Esophagus (tissue), 2 donors: ENCODE results near the gene APOL1. TPM values are rescaled to one million over a fixed set of nuclear protein-coding genes. Genes with fewer than 3 reads are reported as not detected.
"Not testable (repeated sequence)": the region's sequence is repeated elsewhere in the genome, so short reads cannot be mapped to it uniquely, and the experiment has no call there.

Experiments
- H3K27ac ChIP-seq, 2 donors: one replicate each; pipeline ENCODE4 v1.5.1; 2013; ENCODE audit warnings: low read depth in 2 of 2, mild to moderate bottlenecking in 2 of 2, inconsistent platforms in 1 of 2, low read length in 1 of 2, moderate library complexity in 1 of 2
- H3K27me3 ChIP-seq, 2 donors: one replicate each; pipeline ENCODE4 v1.6.1; 2013; ENCODE audit warnings: low read length in 2 of 2, control low read depth in 1 of 2, mild to moderate bottlenecking in 1 of 2; ENCODE audit not compliant: insufficient read depth in 2 of 2, control insufficient read depth in 1 of 2
- H3K36me3 ChIP-seq, 2 donors: one replicate each; pipeline ENCODE4 v1.6.1; 2013; ENCODE audit warnings: low read length in 1 of 2; ENCODE audit not compliant: control insufficient read depth in 2 of 2, insufficient read depth in 2 of 2
- H3K4me1 ChIP-seq, 2 donors: one replicate each; pipeline ENCODE4 v1.6.1; 2013; ENCODE audit warnings: low read length in 1 of 2; ENCODE audit not compliant: control insufficient read depth in 2 of 2, insufficient read depth in 2 of 2
- H3K4me3 ChIP-seq, 2 donors: one replicate each; pipeline ENCODE4 v1.5.1; 2013; ENCODE audit warnings: low read length in 2 of 2, mild to moderate bottlenecking in 2 of 2, low read depth in 1 of 2, moderate library complexity in 1 of 2
- H3K9me3 ChIP-seq, 2 donors: one replicate each; pipeline ENCODE4 v1.6.1; 2013; ENCODE audit warnings: mild to moderate bottlenecking in 2 of 2, low read depth in 1 of 2, low read length in 1 of 2, moderate library complexity in 1 of 2; ENCODE audit not compliant: control insufficient read depth in 2 of 2, insufficient read depth in 1 of 2
- WGBS, 2 donors: extraction: QIAGEN DNeasy Blood & Tissue Kit; methylation state at CpG; one replicate each; pipeline ENCODE4 v1.1.7; 2013; 5-methylcytosine and 5-hydroxymethylcytosine counted together
- polyA plus RNA-seq, 2 donors: library from polyadenylated mRNA; stranded (reverse); fragments of 200-250 nt; gene quantifications; one replicate each; pipeline ENCODE4 v1.2.3, GENCODE V29; 2013
- donor health status: healthy with polysubstance abuse.
- donor health status: Bipolar disorder and iron deficiency.

The APOL1 gene
- polyA plus RNA-seq, 2 donors = 9.8 to 10.5 TPM

DNA sequence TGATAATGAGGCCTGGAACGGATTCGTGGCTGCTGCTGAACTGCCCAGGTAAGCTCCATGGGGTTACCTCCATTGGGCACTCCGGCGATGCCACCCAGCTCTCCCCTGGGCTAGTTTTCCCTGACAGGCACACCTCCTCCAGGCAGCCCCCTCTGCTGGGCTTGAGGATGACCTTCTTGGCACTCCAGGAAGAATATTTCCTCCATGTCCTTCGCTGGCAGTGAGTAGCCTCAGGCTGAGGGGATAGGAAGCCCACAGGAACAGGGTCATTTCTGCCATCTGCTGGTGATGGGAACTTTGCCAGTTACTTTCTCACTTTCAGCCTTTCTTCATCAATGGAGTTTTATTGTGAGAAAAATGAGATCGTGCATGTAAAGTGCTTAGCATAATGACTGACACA lies 8.7 kb downstream of the APOL1 start:
- not testable (repeated sequence) for H3K27ac ChIP-seq, H3K4me1 ChIP-seq, H3K36me3 ChIP-seq, H3K27me3 ChIP-seq, H3K9me3 ChIP-seq, H3K4me3 ChIP-seq
- WGBS, 2 donors = 84 to 87% methylated on average over 6 of the region's 6 CpGs

DNA sequence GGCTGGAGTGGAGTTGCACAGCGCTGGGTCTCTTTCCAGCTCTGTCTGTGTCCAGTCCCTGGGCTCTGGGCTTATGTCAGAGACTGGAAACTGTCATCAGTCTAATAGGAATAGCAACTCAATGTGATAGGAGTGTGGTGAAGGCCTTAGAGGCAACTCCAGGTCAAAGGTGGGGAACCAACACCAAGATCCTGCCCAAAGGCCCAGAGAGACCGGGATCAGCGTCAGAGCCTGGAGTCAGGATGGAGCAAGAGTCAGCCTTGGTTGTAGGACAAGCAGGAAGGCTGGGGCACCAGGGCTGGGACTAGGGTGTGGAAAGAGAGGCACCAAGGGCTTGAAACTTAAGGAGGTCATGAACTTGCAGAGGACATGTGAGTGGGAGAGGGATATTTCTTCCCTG lies 9.4 kb downstream of the APOL1 start:
- not testable (repeated sequence) for H3K4me1 ChIP-seq, H3K36me3 ChIP-seq, H3K4me3 ChIP-seq, H3K27ac ChIP-seq, H3K9me3 ChIP-seq, H3K27me3 ChIP-seq
- WGBS, 2 donors = 92 to 98% methylated on average over 3 of the region's 3 CpGs

DNA sequence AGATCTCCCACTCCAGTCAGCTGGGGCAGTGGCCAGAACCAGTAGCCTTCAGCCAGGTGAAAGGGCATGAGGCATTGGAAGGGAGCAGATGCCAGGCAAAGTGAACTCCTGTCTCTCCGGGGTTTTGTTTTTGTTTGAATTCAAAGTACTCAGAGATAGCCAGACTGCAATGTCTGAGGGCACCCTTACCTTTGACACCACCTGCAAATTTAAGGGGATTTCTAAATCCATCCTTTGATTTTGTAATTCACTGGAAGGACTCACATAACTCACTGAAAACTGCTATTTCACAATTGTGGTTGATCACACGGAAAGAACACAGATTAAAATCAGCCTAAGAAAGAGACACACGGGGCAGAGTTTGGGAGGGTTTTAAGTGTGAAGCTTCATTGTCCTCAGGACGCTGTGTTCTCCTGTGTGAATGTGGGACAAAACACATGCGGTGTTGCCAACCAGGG lies 10.3 kb downstream of the APOL1 start:
- not testable (repeated sequence) for H3K4me1 ChIP-seq, H3K27me3 ChIP-seq, H3K4me3 ChIP-seq, H3K36me3 ChIP-seq, H3K27ac ChIP-seq, H3K9me3 ChIP-seq
- 60 to 66% methylated on average over 5 of the region's 5 CpGs for WGBS, 2 donors

DNA sequence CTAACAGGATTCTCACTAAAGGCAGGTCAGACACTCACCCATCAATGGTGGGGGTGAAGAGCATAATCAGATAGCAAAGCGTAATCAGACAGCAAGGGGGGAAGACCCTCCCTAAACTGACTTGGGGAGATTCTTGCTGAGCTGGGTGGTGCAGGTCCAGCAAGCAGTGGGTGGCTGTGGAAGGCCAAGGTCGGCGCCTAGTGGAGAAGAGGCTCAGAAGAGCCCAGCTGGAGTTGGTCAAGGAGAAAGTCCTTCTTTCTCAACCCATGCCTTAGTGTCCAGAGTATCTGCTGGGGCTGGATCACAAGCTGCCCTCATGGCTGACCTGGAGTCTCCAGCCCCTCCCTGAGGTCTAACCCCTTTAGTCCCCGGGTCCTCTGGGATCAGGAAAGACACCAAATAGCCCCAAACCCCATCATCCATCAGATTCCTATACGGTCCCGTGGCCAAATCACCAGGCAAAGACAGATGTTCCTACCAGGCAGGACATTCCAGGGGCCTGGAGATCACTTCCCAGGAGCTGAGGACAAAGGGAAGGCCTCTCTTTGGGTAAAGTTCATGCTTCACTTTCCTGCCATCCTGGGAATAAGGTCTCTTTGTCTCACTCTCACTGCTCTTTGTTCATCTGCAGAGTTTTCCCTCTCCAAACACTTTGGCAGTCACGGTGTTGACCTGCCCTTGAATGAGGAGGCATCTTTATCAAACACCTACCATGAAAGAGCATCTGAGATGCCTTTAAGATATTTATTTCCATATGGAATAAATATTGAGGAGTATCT lies 11.1 kb downstream of the APOL1 start:
- H3K4me1 ChIP-seq, H3K36me3 ChIP-seq, H3K27ac ChIP-seq, H3K9me3 ChIP-seq, H3K27me3 ChIP-seq, H3K4me3 ChIP-seq: not testable (repeated sequence)
- 82 to 90% methylated on average over 7 of the region's 7 CpGs for WGBS, 2 donors

DNA sequence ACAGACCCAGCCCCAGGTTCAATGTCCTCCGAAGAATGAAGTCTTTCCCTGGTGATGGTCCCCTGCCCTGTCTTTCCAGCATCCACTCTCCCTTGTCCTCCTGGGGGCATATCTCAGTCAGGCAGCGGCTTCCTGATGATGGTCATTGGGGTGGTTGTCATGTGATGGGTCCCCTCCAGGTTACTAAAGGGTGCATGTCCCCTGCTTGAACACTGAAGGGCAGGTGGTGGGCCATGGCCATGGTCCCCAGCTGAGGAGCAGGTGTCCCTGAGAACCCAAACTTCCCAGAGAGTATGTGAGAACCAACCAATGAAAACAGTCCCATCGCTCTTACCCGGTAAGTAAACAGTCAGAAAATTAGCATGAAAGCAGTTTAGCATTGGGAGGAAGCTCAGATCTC lies 14.1 kb downstream of the APOL1 start:
- H3K27ac ChIP-seq = no peak overlapping the region
- WGBS, 2 donors = 97% methylated on average over 4 of the region's 4 CpGs
- no peaks in the 10 kb centered on the region for H3K27me3 ChIP-seq
- peaks cover 0 to 8% of the 10 kb centered on the region in 2 donors for H3K36me3 ChIP-seq
- H3K9me3 ChIP-seq = no peaks in the 10 kb centered on the region
- no peaks in the 10 kb centered on the region for H3K4me1 ChIP-seq
- no peak overlapping the region for H3K4me3 ChIP-seq

DNA sequence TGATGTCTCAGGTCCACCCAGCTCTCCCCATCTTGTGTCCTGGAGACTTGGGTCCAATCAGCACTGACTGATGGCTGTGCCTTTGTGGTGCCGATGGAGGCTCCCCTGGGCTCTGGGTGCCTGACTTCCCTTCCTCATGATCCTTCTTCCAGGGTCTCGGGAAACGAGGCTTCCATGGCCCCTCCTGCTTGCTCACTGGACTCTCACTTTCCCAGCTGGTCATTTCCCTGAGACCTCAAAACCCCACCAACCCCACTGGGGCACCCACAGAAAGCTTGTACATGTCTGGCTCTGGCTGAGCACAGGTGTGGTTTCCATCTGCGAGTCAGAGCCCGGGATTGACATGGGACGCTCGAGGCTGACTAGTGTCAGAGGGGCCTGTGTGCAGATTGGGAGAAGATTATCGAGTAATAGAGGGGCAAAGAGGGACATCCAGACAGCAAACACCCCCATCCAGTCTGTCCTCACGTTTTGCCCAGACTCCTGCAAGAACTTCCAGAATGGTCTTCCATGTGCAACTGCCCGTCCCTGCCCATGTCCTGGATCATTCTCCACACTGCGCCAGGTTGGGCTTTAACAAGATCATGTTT lies 15.1 kb downstream of the APOL1 start:
- Histone ChIP-seq H3K36me3 (peaks cover 0 to 8% of the 10 kb centered on the region in 2 donors), H3K27ac (no peak overlapping the region), H3K4me1 (no peaks in the 10 kb centered on the region), H3K27me3 (no peaks in the 10 kb centered on the region), H3K9me3 (no peaks in the 10 kb centered on the region), H3K4me3 (no peak overlapping the region)
- WGBS, 2 donors = 93 to 94% methylated on average over 11 of the region's 11 CpGs

DNA sequence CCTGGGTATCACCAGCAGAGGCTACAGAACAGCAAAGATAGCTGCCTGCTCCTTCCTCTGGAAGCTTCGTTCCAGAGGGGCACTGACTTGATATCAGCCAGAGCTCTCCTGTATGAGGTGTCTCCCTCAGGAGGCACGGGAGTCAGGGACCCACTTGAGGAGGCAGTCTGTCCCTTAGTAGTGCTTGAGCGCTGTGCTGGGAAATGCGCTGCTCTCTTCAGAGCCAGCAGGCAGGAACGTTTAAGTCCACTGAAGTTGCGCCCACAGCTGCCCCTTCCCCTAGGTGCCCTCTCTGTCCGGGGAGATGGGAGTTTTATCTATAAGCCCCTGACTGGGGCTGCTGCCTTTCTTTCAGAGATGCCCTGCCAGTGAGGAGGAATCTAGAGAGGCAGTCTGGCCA lies 18.3 kb downstream of the APOL1 start:
- not testable (repeated sequence) for H3K27ac ChIP-seq, H3K9me3 ChIP-seq, H3K4me1 ChIP-seq, H3K27me3 ChIP-seq, H3K36me3 ChIP-seq, H3K4me3 ChIP-seq
- 81 to 84% methylated on average over 7 of the region's 7 CpGs for WGBS, 2 donors

DNA sequence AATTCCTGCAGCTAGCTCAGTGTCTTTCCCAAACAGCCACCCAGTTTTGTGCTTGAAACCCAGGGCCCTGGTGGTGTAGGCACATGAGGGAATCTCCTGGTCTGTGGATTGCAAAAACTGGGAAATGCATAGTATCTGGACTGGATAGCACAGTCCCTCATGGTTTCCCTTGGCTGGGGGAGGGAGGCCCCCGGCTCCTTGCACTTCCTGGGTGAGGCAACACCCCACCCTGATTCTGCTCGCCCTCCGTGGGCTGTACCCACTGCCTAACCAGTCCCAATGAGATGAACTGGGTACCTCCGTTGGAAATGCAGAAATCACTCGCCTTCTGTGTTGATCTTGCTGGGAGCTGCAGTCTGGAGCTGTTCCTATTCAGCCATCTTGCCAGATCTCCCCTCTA lies 19.0 kb downstream of the APOL1 start:
- H3K27me3 ChIP-seq, H3K4me1 ChIP-seq: not testable (repeated sequence)
- 83 to 84% methylated on average over 5 of the region's 5 CpGs for WGBS, 2 donors

DNA sequence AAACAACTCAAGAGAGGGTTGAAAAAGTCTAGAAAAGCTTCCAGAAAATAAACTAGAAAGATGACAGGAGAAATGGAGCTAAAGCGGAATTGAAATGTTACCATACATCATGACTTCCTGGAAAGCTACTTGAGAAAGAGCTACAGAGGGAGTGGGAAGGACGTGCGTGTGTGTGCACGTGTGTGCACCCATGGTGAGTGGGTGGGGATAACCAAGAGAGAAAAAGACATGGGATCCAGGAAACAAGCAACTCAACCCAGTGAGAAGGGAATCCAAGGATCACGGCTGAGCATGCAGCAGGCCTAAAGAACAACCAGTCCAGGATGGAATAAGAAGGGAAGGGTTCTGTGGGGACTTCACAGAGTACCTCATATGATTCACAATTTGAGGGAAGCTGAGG lies 21.6 kb downstream of the APOL1 start:
- Histone ChIP-seq H3K27ac (no peak overlapping the region), H3K9me3 (no peaks in the 10 kb centered on the region), H3K4me1 (no peaks in the 10 kb centered on the region), H3K36me3 (no peaks in the 10 kb centered on the region), H3K27me3 (no peaks in the 10 kb centered on the region), H3K4me3 (no peak overlapping the region)
- WGBS, 2 donors = 62 to 71% methylated on average over 5 of the region's 5 CpGs

More for the DNA sequence above, 19.0 kb downstream of the APOL1 start:
- H3K9me3 ChIP-seq, H3K4me3 ChIP-seq, H3K36me3 ChIP-seq, H3K27ac ChIP-seq: not testable (repeated sequence)
